ENCODE data around the gene CSRNP2. TPM values are rescaled to one million over a fixed set of nuclear protein-coding genes. Genes with fewer than 3 reads are reported as not detected.

The CSRNP2 gene
- total RNA-seq, 4 donors from 2014 or later, result 17.3 to 29.5 (median 22.0) TPM

DNA sequence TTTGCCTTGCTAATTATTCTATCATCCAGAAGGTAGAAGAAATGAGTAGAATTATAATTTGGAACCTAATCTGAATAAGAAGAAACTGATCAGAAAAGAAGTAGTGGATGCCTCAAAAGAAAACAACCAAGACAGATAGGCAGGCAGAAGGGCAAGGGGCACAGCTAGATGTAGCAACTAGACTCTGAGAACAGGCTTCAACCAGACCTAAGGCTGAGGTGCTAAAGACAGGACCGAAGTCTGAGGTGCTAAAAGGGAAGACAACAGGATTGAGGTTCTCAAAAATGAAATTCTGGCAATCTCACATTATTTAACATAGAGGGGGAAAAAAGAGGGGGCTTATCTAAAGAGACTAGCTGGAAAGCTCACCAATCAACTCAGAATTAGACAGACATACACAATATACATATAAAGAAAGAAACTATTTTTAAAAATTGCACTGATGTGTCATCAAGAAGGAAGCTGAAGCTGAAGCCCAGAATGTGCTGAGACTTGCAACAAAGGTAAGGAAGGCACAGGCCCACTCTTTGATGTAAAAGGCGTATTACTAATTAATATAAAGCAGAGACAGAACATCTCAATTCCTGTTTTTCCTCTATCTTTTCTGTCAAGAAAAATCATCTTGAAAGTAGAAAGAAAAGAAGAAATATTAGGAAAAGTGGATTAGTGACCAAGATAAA lies 43.8 kb upstream of the CSRNP2 start:
- TF ChIP-seq, protein P1, sequence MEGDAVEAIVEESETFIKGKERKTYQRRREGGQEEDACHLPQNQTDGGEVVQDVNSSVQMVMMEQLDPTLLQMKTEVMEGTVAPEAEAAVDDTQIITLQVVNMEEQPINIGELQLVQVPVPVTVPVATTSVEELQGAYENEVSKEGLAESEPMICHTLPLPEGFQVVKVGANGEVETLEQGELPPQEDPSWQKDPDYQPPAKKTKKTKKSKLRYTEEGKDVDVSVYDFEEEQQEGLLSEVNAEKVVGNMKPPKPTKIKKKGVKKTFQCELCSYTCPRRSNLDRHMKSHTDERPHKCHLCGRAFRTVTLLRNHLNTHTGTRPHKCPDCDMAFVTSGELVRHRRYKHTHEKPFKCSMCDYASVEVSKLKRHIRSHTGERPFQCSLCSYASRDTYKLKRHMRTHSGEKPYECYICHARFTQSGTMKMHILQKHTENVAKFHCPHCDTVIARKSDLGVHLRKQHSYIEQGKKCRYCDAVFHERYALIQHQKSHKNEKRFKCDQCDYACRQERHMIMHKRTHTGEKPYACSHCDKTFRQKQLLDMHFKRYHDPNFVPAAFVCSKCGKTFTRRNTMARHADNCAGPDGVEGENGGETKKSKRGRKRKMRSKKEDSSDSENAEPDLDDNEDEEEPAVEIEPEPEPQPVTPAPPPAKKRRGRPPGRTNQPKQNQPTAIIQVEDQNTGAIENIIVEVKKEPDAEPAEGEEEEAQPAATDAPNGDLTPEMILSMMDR (IDR thresholded peaks at IDR 0.05 in 4 of 5, conservative IDR thresholded peaks at IDR 0.05 in 1 of 5), result no peak
- no peak for TF ChIP-seq POLR2A (IDR thresholded peaks at IDR 0.05)

DNA sequence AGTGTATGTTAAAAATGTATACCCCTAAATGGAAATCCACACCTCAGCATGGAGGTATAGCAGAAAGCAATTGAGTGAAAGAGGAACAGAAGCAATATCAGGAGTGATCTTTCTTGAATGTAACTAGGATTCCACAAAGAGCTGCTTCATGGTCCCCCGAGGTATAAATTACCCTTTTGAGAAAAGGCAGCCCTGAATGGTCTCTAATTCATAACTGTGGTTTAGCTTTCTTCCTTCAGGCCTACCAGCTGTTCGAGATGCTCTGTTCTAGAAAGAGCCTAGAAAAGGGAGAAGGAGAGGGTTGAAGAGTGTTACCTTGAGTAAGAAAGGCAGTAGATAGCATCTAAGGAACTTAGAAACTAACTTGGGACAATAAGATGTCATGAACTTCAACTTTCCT lies 42.9 kb upstream of the CSRNP2 start:
- intact Hi-C loops (cut with DNase I; ENCODE audit: low total_unique reads), result loop anchor here (10.0 kb wide), 1 partner anchor 49 kb away; the partner anchor contains the start of gene TFCP2
- Histone ChIP-seq H3K9me3 (no peaks in the 10 kb centered on the region), H3K4me1 (peaks cover 26 to 32% of the 10 kb centered on the region in 2 donors), H3K4me3 (no peak overlapping the region), H3K36me3 (no peaks in the 10 kb centered on the region), H3K27me3 (no peaks in the 10 kb centered on the region), H3K27ac (no peak overlapping the region)
- TF ChIP-seq POLR2A (IDR thresholded peaks at IDR 0.05), result no peak
- TF ChIP-seq, protein P1 (IDR thresholded peaks at IDR 0.05 in 4 of 5, conservative IDR thresholded peaks at IDR 0.05 in 1 of 5), result no peak
- in situ Hi-C loops (cut with MboI; ENCODE audit: low sequenced_read_pairs in 4 of 4), result no loop called here
- ATAC-seq, result no peak
- no peak for DNase-seq

More for the DNA sequence above, 43.8 kb upstream of the CSRNP2 start:
- H3K27ac ChIP-seq, result no peak overlapping the region
- H3K4me1 ChIP-seq, result peaks cover 26 to 32% of the 10 kb centered on the region in 2 donors
- no peak for DNase-seq
- intact Hi-C loops (cut with DNase I; ENCODE audit: low total_unique reads) (loop anchor here (10.0 kb wide), 1 partner anchor 48 kb away; the partner anchor contains the start of gene TFCP2), in situ Hi-C loops (cut with MboI; ENCODE audit: low sequenced_read_pairs in 4 of 4) (no loop called here)
- H3K36me3 ChIP-seq, result no peaks in the 10 kb centered on the region
- no peaks in the 10 kb centered on the region for H3K9me3 ChIP-seq
- ATAC-seq, result no peak
- H3K27me3 ChIP-seq, result no peaks in the 10 kb centered on the region
- no peak overlapping the region for H3K4me3 ChIP-seq

DNA sequence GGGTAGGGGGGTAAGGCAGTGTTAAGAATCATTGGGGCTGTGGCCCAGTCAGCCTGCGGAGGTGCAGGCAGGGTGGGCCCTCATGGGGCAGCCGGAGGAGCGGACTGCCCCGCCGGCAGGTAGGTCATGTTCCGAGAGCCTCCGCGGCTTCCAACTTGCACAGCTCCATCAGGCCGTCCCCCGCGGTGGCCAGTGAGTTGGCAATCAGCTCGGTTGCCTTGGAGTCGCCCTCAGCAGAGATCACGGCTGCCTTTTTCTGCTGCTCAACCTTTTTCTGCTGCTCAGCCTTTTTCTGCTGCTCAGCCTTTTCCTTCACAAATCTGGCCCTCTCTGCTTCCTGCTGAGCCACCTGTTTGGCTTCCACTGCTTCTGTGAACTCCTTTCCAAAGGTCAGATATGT lies 41.1 kb upstream of the CSRNP2 start:
- Histone ChIP-seq H3K36me3 (no peaks in the 10 kb centered on the region), H3K27ac (no peak overlapping the region), H3K4me3 (no peak overlapping the region), H3K9me3 (no peaks in the 10 kb centered on the region), H3K4me1 (peaks cover 26 to 32% of the 10 kb centered on the region in 2 donors), H3K27me3 (no peaks in the 10 kb centered on the region)
- ATAC-seq (no peak), DNase-seq (no peak)
- intact Hi-C loops (cut with DNase I; ENCODE audit: low total_unique reads), result loop anchor here (10.0 kb wide), 1 partner anchor 50 kb away; the partner anchor contains the start of gene TFCP2
- in situ Hi-C loops (cut with MboI; ENCODE audit: low sequenced_read_pairs in 4 of 4), result no loop called here
- TF ChIP-seq POLR2A (IDR thresholded peaks at IDR 0.05), result no peak
- TF ChIP-seq, protein P1 (IDR thresholded peaks at IDR 0.05 in 4 of 5, conservative IDR thresholded peaks at IDR 0.05 in 1 of 5), result no peak

DNA sequence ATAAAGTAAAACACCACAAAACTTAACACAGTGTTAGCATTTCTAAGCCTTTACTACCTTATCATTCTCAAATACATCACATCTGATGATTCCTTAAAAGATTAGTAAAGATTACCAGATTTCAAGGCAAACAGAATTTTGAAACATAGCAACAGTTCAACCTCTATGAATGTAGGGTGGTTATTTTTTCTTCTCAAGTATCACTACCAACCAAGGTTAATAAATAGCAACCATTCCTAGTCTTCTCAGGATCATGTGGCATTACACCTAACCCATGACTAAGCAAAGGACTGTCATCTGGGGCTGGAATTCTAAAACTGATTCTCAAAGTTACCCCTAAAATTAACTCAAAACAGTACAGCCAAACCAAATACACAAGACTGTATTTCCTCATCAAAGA lies 39.4 kb upstream of the CSRNP2 start:
- in situ Hi-C loops (cut with MboI; ENCODE audit: low sequenced_read_pairs in 4 of 4) (no loop called here), intact Hi-C loops (cut with DNase I; ENCODE audit: low total_unique reads) (loop anchor here (10.0 kb wide), 1 partner anchor 52 kb away; the partner anchor contains the start of gene TFCP2)

More for the DNA sequence above, 39.4 kb upstream of the CSRNP2 start:
- TF ChIP-seq, protein P1 (IDR thresholded peaks at IDR 0.05 in 4 of 5, conservative IDR thresholded peaks at IDR 0.05 in 1 of 5), result no peak
- no peak for TF ChIP-seq POLR2A (IDR thresholded peaks at IDR 0.05)
- peak; percentile 74 to 96 for ATAC-seq
- Histone ChIP-seq H3K4me3 (no peak overlapping the region), H3K4me1 (peaks cover 19 to 25% of the 10 kb centered on the region in 2 donors), H3K27me3 (no peaks in the 10 kb centered on the region), H3K27ac (peak overlapping the region; percentile 30 to 67 (median 56)), H3K9me3 (no peaks in the 10 kb centered on the region), H3K36me3 (peaks cover 0 to 1% of the 10 kb centered on the region in 2 donors)
- DNase-seq, result no peak
